GM12878 (cell line): ENCODE data around the gene ADCY2. TPM values are rescaled to one million over a fixed set of nuclear protein-coding genes. Genes with fewer than 3 reads are reported as not detected.

Experiments
- ATAC-seq: fragments of 200-7000 bp; cut with Tn5 transposase; 3 replicates; pipeline ENCODE4 v1.9.1; 2020; ENCODE audit warnings: mild to moderate bottlenecking, moderate library complexity
- BruUV-seq: library from RNA; stranded (reverse); fragments of 400-500 nt; replicated peaks from 2 replicates; lab custom pipeline; 2021; lab: Mats Ljungman, UMichigan
- CTCF ChIA-PET: fragments of 300-600 bp; sonication (Branson Sonifier 250); formaldehyde crosslinking; extraction: SDS; loops from one replicate; lab custom pipeline; 2021; ENCODE audit warnings: inconsistent platforms; lab: Yijun Ruan, JAX
- POLR2A ChIA-PET: fragments of 350-600 bp; formaldehyde crosslinking; extraction: SDS; loops from one replicate; lab custom pipeline; 2021; ENCODE audit warnings: inconsistent platforms; lab: Charles Lee
- RAD21 ChIA-PET: fragments of 300-600 bp; sonication (Branson Sonifier 250); formaldehyde crosslinking; loops from one replicate; lab custom pipeline; 2023; ENCODE audit warnings: antibody characterized with exemption; ENCODE audit not compliant: unreplicated experiment; lab: Charles Lee
- SMC1A ChIA-PET: fragments of 300-600 bp; sonication (Branson Sonifier 250); formaldehyde crosslinking; loops from one replicate; lab custom pipeline; 2023; ENCODE audit not compliant: unreplicated experiment, uncharacterized antibody; lab: Charles Lee
- DNase-seq: peaks from one replicate; pipeline ENCODE4 v3.0.0-alpha.2; 2011; ENCODE audit warnings: low read depth, low spot score
- FAIRE-seq: peaks from 3 replicates; lab custom pipeline; 2011; peaks lifted over from hg19 to GRCh38; lab: Jason Lieb, UNC
- H2AFZ ChIP-seq: 2 replicates; pipeline ENCODE4 v1.6.0; 2011; ENCODE audit warnings: low read depth, low read length, control low read depth; ENCODE audit not compliant: control insufficient read depth
- H3K27ac ChIP-seq: 2 replicates; pipeline ENCODE4 v1.5.1; 2011; ENCODE audit warnings: control low read depth; ENCODE audit not compliant: control insufficient read depth, insufficient read depth
- H3K27me3 ChIP-seq, 2 experiments: replicated peaks in 1 of 2; 2 replicates each; pipeline versions ENCODE4 v1.6.0 to v1.6.1; 2011; ENCODE audit warnings: low read length in 1 of 2; ENCODE audit not compliant: control insufficient read depth in 2 of 2, insufficient read depth in 2 of 2
- H3K36me3 ChIP-seq, 2 experiments: 2 replicates each; pipeline ENCODE4 v1.5.1; 2011; ENCODE audit warnings: low read length in 1 of 2; ENCODE audit not compliant: control insufficient read depth in 2 of 2, insufficient read depth in 2 of 2
- H3K4me1 ChIP-seq: 2 replicates; pipeline ENCODE4 v1.6.1; 2011; ENCODE audit warnings: mild to moderate bottlenecking, low read length, moderate library complexity, mixed read lengths; ENCODE audit not compliant: control insufficient read depth, insufficient read depth
- H3K4me2 ChIP-seq: 2 replicates; pipeline ENCODE4 v1.6.0; 2011; ENCODE audit warnings: control low read depth; ENCODE audit not compliant: control insufficient read depth, insufficient read depth
- H3K4me3 ChIP-seq: fragments of 200-600 bp; sonication (generic); 2 replicates; pipeline ENCODE4 v1.5.1; 2016
- H3K79me2 ChIP-seq: 2 replicates; pipeline ENCODE4 v1.6.0; 2011; ENCODE audit warnings: low read length; ENCODE audit not compliant: control insufficient read depth, insufficient read depth
- H3K9ac ChIP-seq: 2 replicates; pipeline ENCODE4 v1.8.0; 2011; ENCODE audit warnings: low read length, control low read depth, mixed read lengths; ENCODE audit not compliant: control insufficient read depth, insufficient read depth
- H3K9me3 ChIP-seq: replicated peaks from 3 replicates; pipeline ENCODE4 v1.5.1; 2011; ENCODE audit warnings: mild to moderate bottlenecking, low read length; ENCODE audit not compliant: control insufficient read depth, insufficient read depth
- H4K20me1 ChIP-seq: 2 replicates; pipeline ENCODE4 v1.6.0; 2011; ENCODE audit not compliant: control insufficient read depth, insufficient read depth
- BHLHE40 ChIP-seq, 2 experiments: fragments of 450-650 bp in 1 of 2; IDR thresholded peaks; 2 replicates each; pipeline ENCODE4 v1.6.1; 2011 to 2017; ENCODE audit warnings: low read depth in 2 of 2, borderline replicate concordance in 1 of 2, improper control_type of control experiment in 1 of 2, low read length in 1 of 2, mild to moderate bottlenecking in 1 of 2
- POLR2AphosphoS5 ChIP-seq: IDR thresholded peaks from 2 replicates; pipeline ENCODE4 v1.6.1; 2011; ENCODE audit warnings: mild to moderate bottlenecking, low read length, inconsistent platforms
- RAD21 ChIP-seq: IDR thresholded peaks from 2 replicates; pipeline ENCODE4 v1.6.1; 2011; ENCODE audit warnings: mild to moderate bottlenecking, low read depth, low read length, moderate library complexity; ENCODE audit not compliant: insufficient read depth
- SUZ12 ChIP-seq: fragments of 200-600 bp; sonication (generic); IDR thresholded peaks from one replicate; pipeline ENCODE4 v1.6.1; 2018; ENCODE audit warnings: antibody characterized with exemption, mild to moderate bottlenecking; ENCODE audit not compliant: unreplicated experiment
- TARDBP ChIP-seq: IDR thresholded peaks from 2 replicates; pipeline ENCODE4 v1.6.1; 2016; ENCODE audit warnings: borderline replicate concordance
- WGBS: methylation state at CpG from one replicate; pipeline ENCODE4 v1.1.6; 2016; ENCODE audit warnings: low lambda C conversion rate; ENCODE audit not compliant: insufficient replicate concordance, insufficient coverage; ENCODE audit errors: missing lambda C conversion rate; 5-methylcytosine and 5-hydroxymethylcytosine counted together
- in situ Hi-C: fragments of 300-500 bp; cut with MboI; formaldehyde crosslinking; loops from 9 replicates; pipeline ENCODE4 v1.14.3; 2018; ENCODE audit warnings: mixed read lengths
- intact Hi-C: fragments of 100-400 bp; cut with micrococcal nuclease; formaldehyde crosslinking; loops from one replicate; pipeline ENCODE4 v1.14.2; 2022; ENCODE audit not compliant: unreplicated experiment
- polyA plus RNA-seq, 11 experiments: library from polyadenylated mRNA; depleted of rRNA in 4 of 11; unstranded in 6 of 11; stranded (reverse) in 5 of 11; fragments of >200 nt; fragmentation: Nextera tagmentation in 4 of 11; fragmentation: Illumina TruSeq in 1 of 11; extraction: Ambion mirVana in 4 of 11; extraction: Trizol in 1 of 11; gene quantifications; 1 replicate in 1 of 11; 2 replicates in 10 of 11; pipeline versions ENCODE4 v1.2.1 to v1.2.3, GENCODE V29; 2011 to 2016; ENCODE audit warnings: inconsistent platforms in 2 of 11, missing spikeins in 2 of 11, low read depth in 1 of 11
- total RNA-seq, 4 experiments: library from RNA; depleted of rRNA in 3 of 4; stranded (reverse); fragments of >200 nt in 3 of 4; fragmentation: Illumina TruSeq in 1 of 4; extraction: Trizol in 1 of 4; gene quantifications; 2 replicates each; pipeline versions ENCODE4 v1.2.1 to v1.2.3, GENCODE V29; 2013 to 2021
- TF ChIP-seq, protein P1 (sequence below): fragments of 450-650 bp; IDR thresholded peaks from 2 replicates; pipeline ENCODE4 v1.6.1; 2018; ENCODE audit warnings: borderline replicate concordance, mild to moderate bottlenecking; ENCODE audit not compliant: partially characterized antibody
- TF ChIP-seq, protein P2 (sequence below): fragments of 450-650 bp; IDR thresholded peaks from 2 replicates; pipeline ENCODE4 v1.6.1; 2018; ENCODE audit warnings: mild to moderate bottlenecking, low read depth, moderate library complexity; ENCODE audit not compliant: partially characterized antibody
- TF ChIP-seq, protein P3 (sequence below): fragments of 450-650 bp; formaldehyde crosslinking; IDR thresholded peaks from 2 replicates; pipeline ENCODE4 v1.4.0; 2022; ENCODE audit warnings: mild to moderate bottlenecking, moderate library complexity
- TF ChIP-seq, protein P4 (sequence below), 3 experiments: IDR thresholded peaks in 2 of 3; conservative IDR thresholded peaks in 1 of 3; 2 replicates each; pipeline ENCODE4 v1.5.1; 2011; ENCODE audit warnings: low read depth in 3 of 3, low read length in 3 of 3, mild to moderate bottlenecking in 3 of 3, control low read depth in 2 of 3, moderate library complexity in 2 of 3, inconsistent platforms in 1 of 3, mixed read lengths in 1 of 3; ENCODE audit not compliant: control insufficient read depth in 2 of 3, insufficient read depth in 1 of 3; ENCODE audit errors: extremely low read depth in 1 of 3
- TF ChIP-seq, protein P5 (sequence below): IDR thresholded peaks from 2 replicates; pipeline ENCODE4 v1.6.1; 2011; ENCODE audit warnings: low read depth, low read length, improper control_type of control experiment, borderline replicate concordance

The ADCY2 gene
- total and polyA plus RNA-seq, 10 of the 15 experiments (the other 5 are each of a cell fraction or from before 2014, with no cell fraction given): 0.07 to 0.26 TPM; not detected in 8

DNA sequence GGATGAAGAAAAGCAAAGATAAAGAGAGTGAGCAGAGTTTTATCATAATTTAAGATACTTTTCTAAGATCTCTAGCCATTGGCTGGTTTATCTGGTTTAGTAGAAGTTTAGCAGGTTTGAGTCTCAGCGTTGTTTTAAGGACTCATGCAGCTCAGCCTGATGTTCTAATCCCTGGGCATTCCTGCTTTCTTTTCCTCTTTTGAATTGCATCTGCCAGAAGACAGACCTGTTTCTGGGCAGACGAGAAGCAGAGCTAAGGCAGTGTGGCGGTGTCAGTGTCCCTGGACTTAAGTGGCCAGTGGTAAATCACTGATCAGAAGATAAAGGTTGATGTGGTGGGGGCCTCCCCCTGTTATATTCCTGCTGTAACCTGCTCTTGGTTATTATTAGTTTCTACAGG is 138.6 kb downstream of the ADCY2 start (continued):
- TF ChIP-seq, protein P1, sequence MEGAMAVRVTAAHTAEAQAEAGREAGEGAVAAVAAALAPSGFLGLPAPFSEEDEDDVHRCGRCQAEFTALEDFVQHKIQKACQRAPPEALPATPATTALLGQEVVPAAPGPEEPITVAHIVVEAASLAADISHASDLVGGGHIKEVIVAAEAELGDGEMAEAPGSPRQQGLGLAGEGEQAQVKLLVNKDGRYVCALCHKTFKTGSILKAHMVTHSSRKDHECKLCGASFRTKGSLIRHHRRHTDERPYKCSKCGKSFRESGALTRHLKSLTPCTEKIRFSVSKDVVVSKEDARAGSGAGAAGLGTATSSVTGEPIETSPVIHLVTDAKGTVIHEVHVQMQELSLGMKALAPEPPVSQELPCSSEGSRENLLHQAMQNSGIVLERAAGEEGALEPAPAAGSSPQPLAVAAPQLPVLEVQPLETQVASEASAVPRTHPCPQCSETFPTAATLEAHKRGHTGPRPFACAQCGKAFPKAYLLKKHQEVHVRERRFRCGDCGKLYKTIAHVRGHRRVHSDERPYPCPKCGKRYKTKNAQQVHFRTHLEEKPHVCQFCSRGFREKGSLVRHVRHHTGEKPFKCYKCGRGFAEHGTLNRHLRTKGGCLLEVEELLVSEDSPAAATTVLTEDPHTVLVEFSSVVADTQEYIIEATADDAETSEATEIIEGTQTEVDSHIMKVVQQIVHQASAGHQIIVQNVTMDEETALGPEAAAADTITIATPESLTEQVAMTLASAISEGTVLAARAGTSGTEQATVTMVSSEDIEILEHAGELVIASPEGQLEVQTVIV: no peak
- TF ChIP-seq BHLHE40 (IDR thresholded peaks at IDR 0.05; ENCODE audit: borderline replicate concordance in 1 of 2, low read depth in 2 of 2, low read length in 1 of 2): no peak
- no peak for TF ChIP-seq RAD21
- TF ChIP-seq, protein P2, sequence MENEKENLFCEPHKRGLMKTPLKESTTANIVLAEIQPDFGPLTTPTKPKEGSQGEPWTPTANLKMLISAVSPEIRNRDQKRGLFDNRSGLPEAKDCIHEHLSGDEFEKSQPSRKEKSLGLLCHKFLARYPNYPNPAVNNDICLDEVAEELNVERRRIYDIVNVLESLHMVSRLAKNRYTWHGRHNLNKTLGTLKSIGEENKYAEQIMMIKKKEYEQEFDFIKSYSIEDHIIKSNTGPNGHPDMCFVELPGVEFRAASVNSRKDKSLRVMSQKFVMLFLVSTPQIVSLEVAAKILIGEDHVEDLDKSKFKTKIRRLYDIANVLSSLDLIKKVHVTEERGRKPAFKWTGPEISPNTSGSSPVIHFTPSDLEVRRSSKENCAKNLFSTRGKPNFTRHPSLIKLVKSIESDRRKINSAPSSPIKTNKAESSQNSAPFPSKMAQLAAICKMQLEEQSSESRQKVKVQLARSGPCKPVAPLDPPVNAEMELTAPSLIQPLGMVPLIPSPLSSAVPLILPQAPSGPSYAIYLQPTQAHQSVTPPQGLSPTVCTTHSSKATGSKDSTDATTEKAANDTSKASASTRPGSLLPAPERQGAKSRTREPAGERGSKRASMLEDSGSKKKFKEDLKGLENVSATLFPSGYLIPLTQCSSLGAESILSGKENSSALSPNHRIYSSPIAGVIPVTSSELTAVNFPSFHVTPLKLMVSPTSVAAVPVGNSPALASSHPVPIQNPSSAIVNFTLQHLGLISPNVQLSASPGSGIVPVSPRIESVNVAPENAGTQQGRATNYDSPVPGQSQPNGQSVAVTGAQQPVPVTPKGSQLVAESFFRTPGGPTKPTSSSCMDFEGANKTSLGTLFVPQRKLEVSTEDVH: no peak

DNA sequence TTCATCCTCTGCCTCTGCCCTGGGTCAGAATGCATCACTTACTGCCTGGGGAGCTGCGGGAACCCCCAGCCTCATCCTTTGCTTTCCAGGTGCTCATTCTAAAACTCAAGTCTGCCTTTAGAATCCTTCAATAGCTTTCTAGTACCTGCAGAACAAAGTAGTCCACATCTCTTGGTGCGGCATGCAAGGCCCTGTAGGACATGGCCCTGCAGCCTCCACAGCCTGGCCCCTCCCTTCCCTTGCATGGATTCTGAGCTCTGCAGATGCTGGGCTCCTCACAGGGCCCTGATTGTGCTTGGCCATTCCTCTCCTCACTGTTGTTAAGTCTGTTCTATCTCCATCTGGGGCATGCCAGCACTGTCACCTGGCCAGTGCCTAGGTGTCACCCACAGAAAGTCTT is 141.6 kb downstream of the ADCY2 start:
- CTCF ChIA-PET: no interaction called here
- Histone ChIP-seq H2AFZ (no peak overlapping the region), H3K27ac (no peak overlapping the region), H3K9me3 (no peaks in the 10 kb centered on the region), H3K27me3 (no peaks in the 10 kb centered on the region), H3K4me3 (no peak overlapping the region), H3K9ac (no peak overlapping the region), H4K20me1 (no peaks in the 10 kb centered on the region), H3K4me1 (no peaks in the 10 kb centered on the region), H3K79me2 (no peaks in the 10 kb centered on the region), H3K4me2 (no peak overlapping the region), H3K36me3 (no peaks in the 10 kb centered on the region)
- no peak for FAIRE-seq
- 29% methylated on average over 2 of the region's 2 CpGs for WGBS
- in situ Hi-C loops (no loop called here), intact Hi-C loops (no loop called here)
- POLR2A ChIA-PET: no interaction called here
- no TSS peak for BruUV-seq
- DNase-seq: no peak
- ATAC-seq: no peak
- SMC1A ChIA-PET: no interaction called here
- RAD21 ChIA-PET: no interaction called here
- TF ChIP-seq, protein P3, sequence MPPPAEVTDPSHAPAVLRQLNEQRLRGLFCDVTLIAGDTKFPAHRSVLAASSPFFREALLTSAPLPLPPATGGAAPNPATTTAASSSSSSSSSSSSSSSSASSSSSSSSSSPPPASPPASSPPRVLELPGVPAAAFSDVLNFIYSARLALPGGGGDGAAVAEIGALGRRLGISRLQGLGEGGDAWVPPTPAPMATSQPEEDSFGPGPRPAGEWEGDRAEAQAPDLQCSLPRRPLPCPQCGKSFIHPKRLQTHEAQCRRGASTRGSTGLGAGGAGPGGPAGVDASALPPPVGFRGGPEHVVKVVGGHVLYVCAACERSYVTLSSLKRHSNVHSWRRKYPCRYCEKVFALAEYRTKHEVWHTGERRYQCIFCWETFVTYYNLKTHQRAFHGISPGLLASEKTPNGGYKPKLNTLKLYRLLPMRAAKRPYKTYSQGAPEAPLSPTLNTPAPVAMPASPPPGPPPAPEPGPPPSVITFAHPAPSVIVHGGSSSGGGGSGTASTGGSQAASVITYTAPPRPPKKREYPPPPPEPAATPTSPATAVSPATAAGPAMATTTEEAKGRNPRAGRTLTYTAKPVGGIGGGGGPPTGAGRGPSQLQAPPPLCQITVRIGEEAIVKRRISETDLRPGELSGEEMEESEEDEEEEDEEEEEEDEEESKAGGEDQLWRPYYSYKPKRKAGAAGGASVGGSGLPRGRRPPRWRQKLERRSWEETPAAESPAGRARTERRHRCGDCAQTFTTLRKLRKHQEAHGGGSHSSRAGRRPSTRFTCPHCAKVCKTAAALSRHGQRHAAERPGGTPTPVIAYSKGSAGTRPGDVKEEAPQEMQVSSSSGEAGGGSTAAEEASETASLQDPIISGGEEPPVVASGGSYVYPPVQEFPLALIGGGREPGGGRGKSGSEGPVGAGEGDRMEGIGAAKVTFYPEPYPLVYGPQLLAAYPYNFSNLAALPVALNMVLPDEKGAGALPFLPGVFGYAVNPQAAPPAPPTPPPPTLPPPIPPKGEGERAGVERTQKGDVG (CRISPR knock-in tag): no peak
- TF ChIP-seq POLR2AphosphoS5: no peak
- TF ChIP-seq TARDBP: no peak
- TF ChIP-seq SUZ12: no peak
- TF ChIP-seq, protein P4, sequence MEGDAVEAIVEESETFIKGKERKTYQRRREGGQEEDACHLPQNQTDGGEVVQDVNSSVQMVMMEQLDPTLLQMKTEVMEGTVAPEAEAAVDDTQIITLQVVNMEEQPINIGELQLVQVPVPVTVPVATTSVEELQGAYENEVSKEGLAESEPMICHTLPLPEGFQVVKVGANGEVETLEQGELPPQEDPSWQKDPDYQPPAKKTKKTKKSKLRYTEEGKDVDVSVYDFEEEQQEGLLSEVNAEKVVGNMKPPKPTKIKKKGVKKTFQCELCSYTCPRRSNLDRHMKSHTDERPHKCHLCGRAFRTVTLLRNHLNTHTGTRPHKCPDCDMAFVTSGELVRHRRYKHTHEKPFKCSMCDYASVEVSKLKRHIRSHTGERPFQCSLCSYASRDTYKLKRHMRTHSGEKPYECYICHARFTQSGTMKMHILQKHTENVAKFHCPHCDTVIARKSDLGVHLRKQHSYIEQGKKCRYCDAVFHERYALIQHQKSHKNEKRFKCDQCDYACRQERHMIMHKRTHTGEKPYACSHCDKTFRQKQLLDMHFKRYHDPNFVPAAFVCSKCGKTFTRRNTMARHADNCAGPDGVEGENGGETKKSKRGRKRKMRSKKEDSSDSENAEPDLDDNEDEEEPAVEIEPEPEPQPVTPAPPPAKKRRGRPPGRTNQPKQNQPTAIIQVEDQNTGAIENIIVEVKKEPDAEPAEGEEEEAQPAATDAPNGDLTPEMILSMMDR (IDR thresholded peaks at IDR 0.05 in 2 of 3, conservative IDR thresholded peaks at IDR 0.05 in 1 of 3; ENCODE audit: control insufficient read depth in 2 of 3, extremely low read depth in 1 of 3, insufficient read depth in 1 of 3, low read depth in 3 of 3, low read length in 3 of 3): no peak
- TF ChIP-seq, protein P5, sequence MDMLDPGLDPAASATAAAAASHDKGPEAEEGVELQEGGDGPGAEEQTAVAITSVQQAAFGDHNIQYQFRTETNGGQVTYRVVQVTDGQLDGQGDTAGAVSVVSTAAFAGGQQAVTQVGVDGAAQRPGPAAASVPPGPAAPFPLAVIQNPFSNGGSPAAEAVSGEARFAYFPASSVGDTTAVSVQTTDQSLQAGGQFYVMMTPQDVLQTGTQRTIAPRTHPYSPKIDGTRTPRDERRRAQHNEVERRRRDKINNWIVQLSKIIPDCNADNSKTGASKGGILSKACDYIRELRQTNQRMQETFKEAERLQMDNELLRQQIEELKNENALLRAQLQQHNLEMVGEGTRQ: no peak
